Subcutaneous adipose tissue (tissue), 4 donors: Measurements from ENCODE around the gene KCNJ14. TPM values are rescaled to one million over a fixed set of nuclear protein-coding genes. Genes with fewer than 3 reads are reported as not detected.

Source experiments
- CTCF ChIP-seq: fragments of 450-650 bp; IDR thresholded peaks from one replicate; pipeline ENCODE4 v1.5.1; 2016; ENCODE audit warnings: low read depth, mild to moderate bottlenecking, control low read depth, antibody characterized with exemption, moderate library complexity
- total RNA-seq, 4 donors: library from RNA; depleted of rRNA; stranded (reverse); fragments of >200 nt; gene quantifications; one replicate each; pipeline ENCODE4 v1.1.0, GENCODE V29; 2016

KCNJ14 gene
- total RNA-seq, 4 donors from 2014 or later: 0.57 to 1.0 (median 0.74) TPM

GRCh38 chr19:48454150-48454730, 1.1 kb upstream of the KCNJ14 start:
- no peak for TF ChIP-seq CTCF

GRCh38 chr19:48455908-48456562, 661 bp downstream of the KCNJ14 start:
- no peak for TF ChIP-seq CTCF

GRCh38 chr19:48456864-48457263, 1.5 kb downstream of the KCNJ14 start:
- TF ChIP-seq CTCF: no peak

- TF ChIP-seq CTCF: no peak
Observed at GRCh38 chr19:48458016-48458415, 2.6 kb downstream of the KCNJ14 start.

- no peak for TF ChIP-seq CTCF
Observed at GRCh38 chr19:48461651-48461981, 6.2 kb downstream of the KCNJ14 start.

- no peak for TF ChIP-seq CTCF
Observed at GRCh38 chr19:48461982-48462655, 6.7 kb downstream of the KCNJ14 start.

- TF ChIP-seq CTCF: no peak
Observed at GRCh38 chr19:48465215-48465614, 9.8 kb downstream of the KCNJ14 start.
